Thymus (tissue), 11 donors: ENCODE measurements around the gene RGL1. TPM values are rescaled to one million over a fixed set of nuclear protein-coding genes. Genes with fewer than 3 reads are reported as not detected.

ENCODE experiments used
- DNase-seq, 9 donors: peaks; one replicate each; pipeline ENCODE4 v3.0.0-alpha.2; 2013; ENCODE audit warnings: low spot score in 9 of 9, low read depth in 6 of 9, missing footprints in 1 of 9
- H3K27ac ChIP-seq, 2 donors: one replicate each; pipeline ENCODE4 v1.5.1; 2013; ENCODE audit warnings: control low read depth in 1 of 2, low read depth in 1 of 2, low read length in 1 of 2, mild to moderate bottlenecking in 1 of 2, moderate library complexity in 1 of 2
- H3K27me3 ChIP-seq, 2 donors: one replicate each; pipeline ENCODE4 v1.5.1; 2013; ENCODE audit warnings: low read length in 1 of 2; ENCODE audit not compliant: control insufficient read depth in 2 of 2, insufficient read depth in 1 of 2
- H3K36me3 ChIP-seq, 2 donors: one replicate each; pipeline ENCODE4 v1.5.1; 2013; ENCODE audit warnings: low read length in 1 of 2, mild to moderate bottlenecking in 1 of 2, moderate library complexity in 1 of 2; ENCODE audit not compliant: control insufficient read depth in 2 of 2, insufficient read depth in 2 of 2
- H3K4me1 ChIP-seq, 2 donors: one replicate each; pipeline ENCODE4 v1.5.1; 2013; ENCODE audit warnings: low read length in 2 of 2; ENCODE audit not compliant: control insufficient read depth in 2 of 2, insufficient read depth in 2 of 2
- H3K4me3 ChIP-seq, 2 donors: one replicate each; pipeline ENCODE4 v1.5.1; 2013; ENCODE audit warnings: low read length in 2 of 2, control low read depth in 1 of 2, mild to moderate bottlenecking in 1 of 2
- H3K9me3 ChIP-seq, 2 donors: one replicate each; pipeline ENCODE4 v1.5.1; 2013; ENCODE audit warnings: low read length in 1 of 2, mild to moderate bottlenecking in 1 of 2; ENCODE audit not compliant: control insufficient read depth in 2 of 2, insufficient read depth in 1 of 2
- WGBS: extraction: QIAGEN DNeasy Blood & Tissue Kit; methylation state at CpG from one replicate; pipeline ENCODE4 v1.1.7; 2013; 5-methylcytosine and 5-hydroxymethylcytosine counted together
- polyA plus RNA-seq: library from polyadenylated mRNA; stranded (reverse); fragments of 200-250 nt; gene quantifications from one replicate; pipeline ENCODE4 v1.2.3, GENCODE V29; 2013
- total RNA-seq: library from RNA; stranded (reverse); fragments of 120-200 nt; gene quantifications from one replicate; pipeline ENCODE4 v1.2.4, GENCODE V29; 2013
- donor health status: healthy.

Gene RGL1
- total and polyA plus RNA-seq, 2 donors = 9.1 to 11.9 TPM

GRCh38 chr1:183883623-183884022, 78.7 kb downstream of the RGL1 start:
- H3K27ac ChIP-seq = peak overlapping the region in 1 of 2 donors; percentile 13
- DNase-seq = no peak
- WGBS = 84% methylated on average over 5 of the region's 5 CpGs

GRCh38 chr1:183884526-183884925, 79.6 kb downstream of the RGL1 start:
- Histone ChIP-seq H3K27me3 (no peaks in the 10 kb centered on the region), H3K9me3 (no peaks in the 10 kb centered on the region), H3K4me1 (peaks cover 8 to 16% of the 10 kb centered on the region in 2 donors), H3K4me3 (no peak overlapping the region), H3K27ac (no peak overlapping the region), H3K36me3 (peaks cover 0 to 3% of the 10 kb centered on the region in 2 donors)
- DNase-seq = no peak
- WGBS = 93% methylated on average over 4 of the region's 4 CpGs

More at GRCh38 chr1:183883623-183884022, 78.7 kb downstream of the RGL1 start:
- Histone ChIP-seq H3K4me1 (peaks cover 6 to 9% of the 10 kb centered on the region in 2 donors), H3K4me3 (no peak overlapping the region), H3K9me3 (no peaks in the 10 kb centered on the region), H3K36me3 (peaks cover 0 to 3% of the 10 kb centered on the region in 2 donors), H3K27me3 (no peaks in the 10 kb centered on the region)

DNA sequence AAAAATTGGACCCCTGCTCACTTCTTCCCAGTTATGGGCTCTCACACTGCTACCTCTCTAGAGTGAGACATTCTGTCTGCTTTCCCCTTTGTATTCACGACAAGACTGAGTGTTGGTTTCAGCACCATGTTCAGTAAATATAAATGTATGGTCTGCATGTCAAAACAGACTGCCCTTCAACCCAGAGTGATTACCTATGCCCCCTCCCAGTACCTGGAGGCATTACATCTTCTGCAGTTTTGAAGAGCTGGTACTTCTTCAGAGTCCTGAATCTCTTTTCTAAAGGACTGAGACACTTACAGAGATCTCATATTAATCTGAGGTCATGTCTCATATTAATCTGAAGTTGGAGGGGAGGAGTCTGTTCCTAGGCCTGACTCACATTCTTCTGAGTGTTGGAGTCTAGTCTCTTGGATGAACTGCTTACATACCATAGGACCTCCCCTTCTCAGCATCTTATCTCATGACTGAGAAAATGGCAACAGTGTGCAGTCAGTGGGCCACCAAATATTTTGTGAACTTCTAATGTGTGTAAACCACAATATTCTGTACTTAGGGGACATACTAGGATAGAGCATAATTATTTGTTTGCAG, 80.3 kb downstream of the RGL1 start:
- peaks cover 8 to 17% of the 10 kb centered on the region in 2 donors for H3K4me1 ChIP-seq
- H3K4me3 ChIP-seq = no peak overlapping the region
- H3K27me3 ChIP-seq = no peaks in the 10 kb centered on the region
- no peaks in the 10 kb centered on the region for H3K9me3 ChIP-seq
- no peak for DNase-seq
- H3K36me3 ChIP-seq = peaks cover 0 to 3% of the 10 kb centered on the region in 2 donors
- 99% methylated on average over 1 of the region's 1 CpG for WGBS
- no peak overlapping the region for H3K27ac ChIP-seq

- 97% methylated on average over 3 of the region's 3 CpGs for WGBS
- peaks cover 0 to 3% of the 10 kb centered on the region in 2 donors for H3K36me3 ChIP-seq
- peaks cover 8 to 17% of the 10 kb centered on the region in 2 donors for H3K4me1 ChIP-seq
- H3K9me3 ChIP-seq = no peaks in the 10 kb centered on the region
- H3K27ac ChIP-seq = no peak overlapping the region
- no peaks in the 10 kb centered on the region for H3K27me3 ChIP-seq
- DNase-seq = no peak
- no peak overlapping the region for H3K4me3 ChIP-seq
Observed at GRCh38 chr1:183886083-183886828, 81.3 kb downstream of the RGL1 start.

- no peak for DNase-seq
- H3K4me1 ChIP-seq = peaks cover 8 to 17% of the 10 kb centered on the region in 2 donors
- no peak overlapping the region for H3K27ac ChIP-seq
- H3K36me3 ChIP-seq = peaks cover 0 to 3% of the 10 kb centered on the region in 2 donors
- H3K4me3 ChIP-seq = no peak overlapping the region
- no peaks in the 10 kb centered on the region for H3K27me3 ChIP-seq
- no peaks in the 10 kb centered on the region for H3K9me3 ChIP-seq
Observed at GRCh38 chr1:183886853-183887252, 81.9 kb downstream of the RGL1 start.

DNA sequence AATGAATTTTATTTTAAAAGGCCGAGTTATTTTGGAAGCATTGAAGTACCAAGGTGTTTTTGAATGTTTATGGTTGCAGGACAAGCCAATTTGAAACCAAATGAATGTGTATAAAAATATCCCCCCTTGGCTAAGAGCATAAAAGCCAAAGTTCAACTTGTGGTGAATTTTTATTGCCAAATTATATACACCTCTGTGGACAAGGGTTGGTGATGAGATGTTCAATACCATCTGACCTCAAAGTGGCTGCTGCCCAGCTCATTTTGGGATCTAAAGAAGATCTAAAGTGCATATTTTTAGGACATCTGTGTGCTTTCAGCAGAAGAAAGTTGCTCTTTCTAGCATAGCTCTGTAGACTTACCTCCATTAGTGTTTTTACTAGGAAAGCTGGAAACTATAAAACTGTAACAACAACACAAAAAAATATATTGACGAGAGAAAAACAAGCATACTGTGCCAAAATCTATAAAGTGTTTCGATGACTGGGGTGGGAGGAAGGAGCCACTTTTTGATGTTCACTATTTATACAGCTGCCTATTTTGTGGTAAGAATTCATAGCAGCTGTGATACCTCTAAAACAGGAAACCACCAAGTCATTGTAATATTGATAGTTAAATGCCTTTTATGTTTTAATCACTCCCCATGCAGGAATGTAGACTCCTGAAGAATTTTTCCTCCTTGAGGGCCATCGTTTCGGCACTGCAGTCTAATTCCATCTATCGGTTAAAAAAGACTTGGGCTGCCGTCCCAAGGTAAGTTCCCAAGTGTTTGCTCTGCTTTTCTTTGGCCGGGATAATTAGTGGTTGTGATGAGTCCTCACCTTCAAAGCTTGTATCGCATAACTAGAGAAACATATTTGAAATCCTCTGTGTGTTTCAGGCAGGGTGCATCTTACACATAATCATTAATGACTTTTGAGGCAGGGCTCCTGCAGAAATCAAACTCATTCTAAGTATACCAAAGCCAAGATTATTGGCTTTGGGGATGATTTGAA, 83.2 kb downstream of the RGL1 start:
- H3K27me3 ChIP-seq = no peaks in the 10 kb centered on the region
- H3K4me3 ChIP-seq = no peak overlapping the region
- peak in 1 of 9 donors; percentile 34 for DNase-seq
- H3K36me3 ChIP-seq = peaks cover 0 to 3% of the 10 kb centered on the region in 2 donors
- WGBS = 44% methylated on average over 9 of the region's 9 CpGs
- no peaks in the 10 kb centered on the region for H3K9me3 ChIP-seq
- no peak overlapping the region for H3K27ac ChIP-seq
- H3K4me1 ChIP-seq = peaks cover 8 to 14% of the 10 kb centered on the region in 2 donors

- H3K4me3 ChIP-seq = no peak overlapping the region
- no peaks in the 10 kb centered on the region for H3K9me3 ChIP-seq
- no peak for DNase-seq
- H3K4me1 ChIP-seq = peaks cover 8 to 14% of the 10 kb centered on the region in 2 donors
- no peaks in the 10 kb centered on the region for H3K27me3 ChIP-seq
- no peak overlapping the region for H3K27ac ChIP-seq
- WGBS = 24% methylated on average over 2 of the region's 2 CpGs
- H3K36me3 ChIP-seq = peaks cover 0 to 3% of the 10 kb centered on the region in 2 donors
Observed at GRCh38 chr1:183889095-183889494, 84.2 kb downstream of the RGL1 start.

DNA sequence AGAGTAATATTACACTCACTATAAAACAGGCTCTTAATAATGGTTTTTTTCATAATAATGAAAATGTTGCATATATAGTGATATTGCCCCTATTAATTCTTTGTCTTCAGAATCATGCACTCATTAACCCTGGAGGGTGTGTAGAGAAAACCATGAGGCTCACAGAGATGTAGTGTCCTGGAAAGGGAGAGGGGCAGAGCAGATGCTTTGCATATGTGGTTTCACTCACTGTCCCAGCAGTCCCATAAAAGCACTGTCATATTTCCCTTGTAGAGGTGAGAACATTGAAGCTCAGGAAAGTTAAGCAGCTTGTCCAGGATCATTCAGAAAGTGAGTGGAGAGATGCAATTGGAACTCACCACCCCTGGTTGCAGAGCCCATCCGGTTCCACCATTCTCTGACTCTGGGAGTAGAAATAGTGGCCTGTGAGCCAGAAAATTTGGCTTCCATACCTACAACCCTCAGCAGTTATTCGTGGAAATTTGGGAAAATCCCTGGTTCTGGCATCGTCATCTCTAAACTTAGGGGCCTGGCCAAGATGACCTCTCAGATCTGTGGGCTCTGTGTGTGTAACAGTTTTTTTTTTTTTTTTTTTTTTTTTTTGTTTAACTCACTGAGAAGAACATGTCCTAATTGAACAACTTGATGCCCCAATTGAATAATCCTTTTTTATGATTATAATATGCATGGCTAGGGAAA, 86.4 kb downstream of the RGL1 start:
- H3K9me3 ChIP-seq = no peaks in the 10 kb centered on the region
- WGBS = 95% methylated on average over 3 of the region's 3 CpGs
- no peak overlapping the region for H3K4me3 ChIP-seq
- no peaks in the 10 kb centered on the region for H3K27me3 ChIP-seq
- no peak for DNase-seq
- H3K36me3 ChIP-seq = no peaks in the 10 kb centered on the region
- H3K27ac ChIP-seq = no peak overlapping the region
- H3K4me1 ChIP-seq = peaks cover 8 to 14% of the 10 kb centered on the region in 2 donors
